Lung microvascular endothelial cell (primary cell): Measurements from ENCODE around the gene PAPOLA. TPM values are rescaled to one million over a fixed set of nuclear protein-coding genes. Genes with fewer than 3 reads are reported as not detected.
"Not testable (repeated sequence)": the region's sequence is repeated elsewhere in the genome, so short reads cannot be mapped to it uniquely, and the experiment has no call there.

Experiments
- DNase-seq, 2 donors: peaks; one replicate each; pipeline versions ENCODE4 v3.0.0 to v3.0.0-alpha.2; 2010; ENCODE audit warnings: low read depth in 2 of 2
- total RNA-seq: library from RNA; depleted of rRNA; stranded (reverse); fragments of >200 nt; gene quantifications from 2 replicates; pipeline ENCODE4 v1.2.1, GENCODE V29; 2014

PAPOLA gene
- total RNA-seq, 1 donor from 2014 or later: 94.0 TPM

GRCh38 chr14:96502621-96503305 lies 581 bp downstream of the PAPOLA start:
- peak; percentile 65 to 76 for DNase-seq

GRCh38 chr14:96503306-96503679 lies 1.1 kb downstream of the PAPOLA start:
- DNase-seq: no peak

GRCh38 chr14:96504353-96504752 lies 2.2 kb downstream of the PAPOLA start:
- DNase-seq: not testable (repeated sequence)

GRCh38 chr14:96507723-96508122 lies 5.5 kb downstream of the PAPOLA start:
- DNase-seq: no peak

GRCh38 chr14:96508900-96509299 lies 6.7 kb downstream of the PAPOLA start:
- DNase-seq: no peak

- DNase-seq: no peak
Measured at GRCh38 chr14:96509457-96510090, 7.4 kb downstream of the PAPOLA start.

GRCh38 chr14:96511146-96511545 lies 9.0 kb downstream of the PAPOLA start:
- no peak for DNase-seq

- DNase-seq: no peak
Measured at GRCh38 chr14:96511667-96512066, 9.5 kb downstream of the PAPOLA start.

- no peak for DNase-seq
Measured at GRCh38 chr14:96512122-96512521, 9.9 kb downstream of the PAPOLA start.

- DNase-seq: no peak
Measured at GRCh38 chr14:96512602-96513397, 10.6 kb downstream of the PAPOLA start.

- DNase-seq: no peak
Measured at GRCh38 chr14:96514694-96515093, 12.5 kb downstream of the PAPOLA start.

- no peak for DNase-seq
Measured at GRCh38 chr14:96515731-96516130, 13.5 kb downstream of the PAPOLA start.

GRCh38 chr14:96516351-96516750 lies 14.2 kb downstream of the PAPOLA start:
- DNase-seq: no peak

- DNase-seq: no peak
Measured at GRCh38 chr14:96519970-96520369, 17.8 kb downstream of the PAPOLA start.

- no peak for DNase-seq
Measured at GRCh38 chr14:96525452-96525851, 23.3 kb downstream of the PAPOLA start.

GRCh38 chr14:96532632-96533031 lies 30.4 kb downstream of the PAPOLA start:
- no peak for DNase-seq

GRCh38 chr14:96536807-96537206 lies 34.6 kb downstream of the PAPOLA start:
- DNase-seq: no peak

GRCh38 chr14:96538097-96538989 lies 36.2 kb downstream of the PAPOLA start:
- DNase-seq: no peak

- no peak for DNase-seq
Measured at GRCh38 chr14:96538990-96539317, 36.8 kb downstream of the PAPOLA start.

- DNase-seq: no peak
Measured at GRCh38 chr14:96554315-96554910, 52.2 kb downstream of the PAPOLA start.

- DNase-seq: peak; percentile 60 to 75
Measured at GRCh38 chr14:96559571-96559970, 57.4 kb downstream of the PAPOLA start.
